ENCODE results near the gene OR2AT4. TPM values are rescaled to one million over a fixed set of nuclear protein-coding genes. Genes with fewer than 3 reads are reported as not detected.

The OR2AT4 gene
- total RNA-seq, 2 donors from 2014 or later, result not detected

DNA sequence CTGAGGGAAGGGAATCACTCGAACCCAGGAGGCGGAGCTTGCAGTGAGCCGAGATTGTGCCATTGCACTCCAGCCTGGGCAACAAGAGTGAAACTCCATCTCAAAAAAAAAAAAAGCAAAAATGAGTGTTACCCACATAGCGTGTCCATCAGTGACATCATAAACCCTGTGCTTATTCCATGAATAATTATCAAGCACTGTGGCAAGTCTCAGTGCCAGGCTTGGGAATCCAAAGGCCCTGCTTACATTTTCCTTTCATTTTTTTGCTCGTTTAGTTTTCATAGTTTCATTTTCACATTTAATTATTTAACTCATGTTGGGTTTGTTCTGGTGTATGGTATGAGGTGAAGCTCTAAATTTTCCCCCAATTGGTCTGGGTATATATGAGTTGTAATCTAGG is 61.4 kb downstream of the OR2AT4 start:
- H3K27ac ChIP-seq (ENCODE audit: low read depth, low read length), result no peak overlapping the region
- Mint-ChIP-seq H3K27me3 (ENCODE audit: insufficient read depth) (peaks cover 2% of the 10 kb centered on the region), H3K27ac (no peak overlapping the region), H3K4me3 (no peak overlapping the region), H3K36me3 (ENCODE audit: low read depth) (no peaks in the 10 kb centered on the region), H3K4me1 (no peaks in the 10 kb centered on the region), H3K9me3 (peaks cover 12% of the 10 kb centered on the region)
- TF ChIP-seq, protein P1, sequence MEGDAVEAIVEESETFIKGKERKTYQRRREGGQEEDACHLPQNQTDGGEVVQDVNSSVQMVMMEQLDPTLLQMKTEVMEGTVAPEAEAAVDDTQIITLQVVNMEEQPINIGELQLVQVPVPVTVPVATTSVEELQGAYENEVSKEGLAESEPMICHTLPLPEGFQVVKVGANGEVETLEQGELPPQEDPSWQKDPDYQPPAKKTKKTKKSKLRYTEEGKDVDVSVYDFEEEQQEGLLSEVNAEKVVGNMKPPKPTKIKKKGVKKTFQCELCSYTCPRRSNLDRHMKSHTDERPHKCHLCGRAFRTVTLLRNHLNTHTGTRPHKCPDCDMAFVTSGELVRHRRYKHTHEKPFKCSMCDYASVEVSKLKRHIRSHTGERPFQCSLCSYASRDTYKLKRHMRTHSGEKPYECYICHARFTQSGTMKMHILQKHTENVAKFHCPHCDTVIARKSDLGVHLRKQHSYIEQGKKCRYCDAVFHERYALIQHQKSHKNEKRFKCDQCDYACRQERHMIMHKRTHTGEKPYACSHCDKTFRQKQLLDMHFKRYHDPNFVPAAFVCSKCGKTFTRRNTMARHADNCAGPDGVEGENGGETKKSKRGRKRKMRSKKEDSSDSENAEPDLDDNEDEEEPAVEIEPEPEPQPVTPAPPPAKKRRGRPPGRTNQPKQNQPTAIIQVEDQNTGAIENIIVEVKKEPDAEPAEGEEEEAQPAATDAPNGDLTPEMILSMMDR (conservative IDR thresholded peaks at IDR 0.05), result no peak
- no peak for DNase-seq
- H3K4me3 ChIP-seq (ENCODE audit: low read length), result no peak overlapping the region
- no peaks in the 10 kb centered on the region for H3K4me1 ChIP-seq (ENCODE audit: control insufficient read depth, insufficient read depth, low read length)
- H3K27me3 ChIP-seq (ENCODE audit: control insufficient read depth, insufficient read depth, low read length, poor library complexity, severe bottlenecking), result no peaks in the 10 kb centered on the region
- H3K9ac ChIP-seq (ENCODE audit: extremely low read depth, low read length, poor library complexity, severe bottlenecking), result no peak overlapping the region
- peaks cover 3% of the 10 kb centered on the region for H3K9me3 ChIP-seq (ENCODE audit: control insufficient read depth, low read length)
- 99 to 100% methylated on average over 1 to 4 of the region's 5 CpGs for WGBS, 2 experiments (ENCODE audit: insufficient coverage in 1 of 2, insufficient read length in 1 of 2)
- H3K36me3 ChIP-seq (ENCODE audit: control insufficient read depth, insufficient read depth, low read length), result no peaks in the 10 kb centered on the region

DNA sequence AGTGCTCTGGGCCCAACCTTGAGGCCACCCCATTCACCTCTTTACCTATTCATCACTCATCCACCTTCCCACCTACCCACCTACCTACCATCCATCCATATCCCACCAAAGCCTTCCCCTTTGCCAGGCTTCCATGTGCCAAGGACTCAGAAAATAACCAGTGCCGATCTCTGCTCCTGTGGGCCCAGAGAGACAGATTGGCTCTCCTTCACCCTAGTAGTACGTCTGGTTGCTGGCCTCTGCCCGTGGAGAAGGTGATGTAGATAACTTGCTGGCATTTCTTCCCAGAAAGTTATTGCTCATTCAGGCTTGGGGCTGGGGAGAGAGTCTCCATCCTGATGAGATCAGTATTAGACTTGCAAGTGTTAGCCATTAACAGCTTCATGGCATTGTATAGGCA is 62.8 kb downstream of the OR2AT4 start:
- H3K27ac ChIP-seq (ENCODE audit: low read depth, low read length), result no peak overlapping the region
- H3K27me3 Mint-ChIP-seq (ENCODE audit: insufficient read depth), result peaks cover 9% of the 10 kb centered on the region
- no peaks in the 10 kb centered on the region for H3K9me3 Mint-ChIP-seq

DNA sequence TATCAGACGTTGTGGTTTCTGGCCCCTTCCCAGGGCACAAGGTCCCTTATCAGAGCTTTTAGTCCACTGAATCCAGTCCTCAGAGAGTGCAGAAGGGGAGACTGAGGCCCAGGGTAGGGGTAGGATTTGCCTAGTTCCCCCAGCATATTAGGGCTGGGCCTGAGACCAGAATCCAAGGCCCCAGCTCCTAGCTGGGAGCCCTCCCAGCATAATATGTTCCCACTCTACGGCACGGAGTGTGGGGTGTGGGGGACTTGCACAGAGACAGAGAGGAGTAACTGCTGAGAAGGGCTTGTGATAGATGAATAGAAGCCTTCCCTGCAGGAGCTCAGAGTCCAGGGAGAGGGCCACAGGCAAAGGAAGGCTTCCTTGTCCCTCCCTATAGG is 64.1 kb downstream of the OR2AT4 start:
- no peak overlapping the region for H3K9ac ChIP-seq (ENCODE audit: extremely low read depth, low read length, poor library complexity, severe bottlenecking)
- peaks cover 12% of the 10 kb centered on the region for H3K27me3 ChIP-seq (ENCODE audit: control insufficient read depth, insufficient read depth, low read length, poor library complexity, severe bottlenecking)
- no peaks in the 10 kb centered on the region for H3K36me3 ChIP-seq (ENCODE audit: control insufficient read depth, insufficient read depth, low read length)
- no peaks in the 10 kb centered on the region for H3K4me1 Mint-ChIP-seq
- no peak overlapping the region for H3K4me3 ChIP-seq (ENCODE audit: low read length)
- H3K9me3 ChIP-seq (ENCODE audit: control insufficient read depth, low read length), result no peaks in the 10 kb centered on the region
- TF ChIP-seq, protein P1 (conservative IDR thresholded peaks at IDR 0.05), result no peak
- H3K27ac ChIP-seq (ENCODE audit: low read depth, low read length), result no peak overlapping the region
- no peaks in the 10 kb centered on the region for H3K36me3 Mint-ChIP-seq (ENCODE audit: low read depth)
- H3K27ac Mint-ChIP-seq, result no peak overlapping the region
- no peaks in the 10 kb centered on the region for H3K4me1 ChIP-seq (ENCODE audit: control insufficient read depth, insufficient read depth, low read length)
- no peaks in the 10 kb centered on the region for H3K9me3 Mint-ChIP-seq
- H3K4me3 Mint-ChIP-seq, result no peak overlapping the region
- H3K27me3 Mint-ChIP-seq (ENCODE audit: insufficient read depth), result peaks cover 17% of the 10 kb centered on the region
- DNase-seq, result peak; percentile 28
- 95 to 96% methylated on average over 3 of the region's 3 CpGs for WGBS, 2 experiments (ENCODE audit: insufficient coverage in 1 of 2, insufficient read length in 1 of 2)

More for the DNA sequence above, 62.8 kb downstream of the OR2AT4 start:
- Histone ChIP-seq H3K4me1 (ENCODE audit: control insufficient read depth, insufficient read depth, low read length) (no peaks in the 10 kb centered on the region), H3K4me3 (ENCODE audit: low read length) (no peak overlapping the region), H3K9ac (ENCODE audit: extremely low read depth, low read length, poor library complexity, severe bottlenecking) (no peak overlapping the region), H3K9me3 (ENCODE audit: control insufficient read depth, low read length) (no peaks in the 10 kb centered on the region), H3K36me3 (ENCODE audit: control insufficient read depth, insufficient read depth, low read length) (no peaks in the 10 kb centered on the region), H3K27me3 (ENCODE audit: control insufficient read depth, insufficient read depth, low read length, poor library complexity, severe bottlenecking) (peaks cover 3% of the 10 kb centered on the region)
- Mint-ChIP-seq H3K27ac (no peak overlapping the region), H3K36me3 (ENCODE audit: low read depth) (no peaks in the 10 kb centered on the region), H3K4me1 (no peaks in the 10 kb centered on the region), H3K4me3 (no peak overlapping the region)
- WGBS, 2 experiments (ENCODE audit: insufficient coverage in 1 of 2, insufficient read length in 1 of 2), result 90 to 100% methylated on average over 2 to 3 of the region's 3 CpGs
- DNase-seq, result no peak
- TF ChIP-seq, protein P1 (conservative IDR thresholded peaks at IDR 0.05), result no peak

Data from endodermal cell (in vitro differentiated cells).